ENCODE data around the gene MRPL47. TPM values are rescaled to one million over a fixed set of nuclear protein-coding genes. Genes with fewer than 3 reads are reported as not detected.

The MRPL47 gene
- total RNA-seq, 1 donor from 2014 or later: 65.5 TPM

DNA sequence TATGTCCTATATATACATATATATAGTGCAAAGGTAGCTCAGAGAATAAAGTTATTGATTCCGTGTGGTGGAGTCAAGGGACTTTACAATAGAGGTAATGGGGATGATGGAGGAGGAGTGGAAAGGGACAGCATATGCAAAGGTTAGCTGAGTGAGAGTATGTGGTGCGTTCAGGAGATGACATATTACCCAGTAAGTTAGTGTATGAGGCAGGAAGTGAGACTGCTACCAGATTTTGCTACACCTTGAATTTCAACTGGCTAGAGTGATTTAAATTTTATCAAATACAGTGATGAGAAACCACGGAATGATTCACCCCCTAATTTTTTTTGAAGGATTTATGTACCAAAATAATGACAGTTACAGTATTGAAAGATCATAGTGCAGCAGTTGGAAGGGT, 38.9 kb downstream of the MRPL47 start:
- Mint-ChIP-seq H3K9me3 (no peaks in the 10 kb centered on the region), H3K36me3 (ENCODE audit: low read depth) (peaks cover 18% of the 10 kb centered on the region), H3K4me1 (ENCODE audit: low read depth) (peaks cover 34% of the 10 kb centered on the region), H3K4me3 (peak overlapping the region; percentile 3), H3K27ac (peak overlapping the region; percentile 77), H3K27me3 (ENCODE audit: insufficient read depth) (peaks cover 3% of the 10 kb centered on the region)
- peak; percentile 12 for DNase-seq (ENCODE audit: low spot score)
- intact Hi-C loops (cut with micrococcal nuclease): loop anchor here (2.0 kb wide), 2 partner anchors 15 to 1347 kb away; partner anchors contain the start of gene FXR1

DNA sequence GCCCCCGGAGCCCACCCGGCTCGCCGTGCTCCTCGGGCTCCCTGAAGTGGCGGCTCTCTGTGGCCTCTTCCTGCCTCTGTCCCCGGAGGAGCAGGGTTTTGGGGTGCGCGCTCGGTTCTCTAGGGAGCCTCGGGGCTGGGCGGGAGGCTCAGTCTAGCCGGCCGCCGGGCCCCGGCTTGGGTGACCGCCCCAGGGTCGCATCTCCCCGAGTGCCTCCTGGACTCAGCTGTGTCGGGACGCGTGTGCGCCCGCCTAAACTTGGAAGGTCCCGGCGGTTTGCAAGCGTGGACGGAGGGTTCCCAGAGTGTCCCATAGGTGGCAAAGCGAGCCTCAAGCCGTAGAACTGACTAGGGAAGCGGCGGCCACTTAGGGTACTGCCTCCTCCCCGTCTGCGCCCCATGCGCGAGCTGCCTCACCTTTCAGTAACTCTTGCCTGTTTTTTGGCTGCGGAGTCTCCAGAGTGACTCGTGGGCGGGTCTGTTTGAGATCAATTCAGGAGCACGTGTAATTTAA, 41.1 kb downstream of the MRPL47 start:
- Mint-ChIP-seq H3K27me3 (ENCODE audit: insufficient read depth) (peaks cover 10% of the 10 kb centered on the region), H3K27ac (peak overlapping the region; percentile 97), H3K9me3 (no peaks in the 10 kb centered on the region), H3K36me3 (ENCODE audit: low read depth) (peaks cover 6% of the 10 kb centered on the region), H3K4me1 (ENCODE audit: low read depth) (peaks cover 34% of the 10 kb centered on the region), H3K4me3 (peak overlapping the region; percentile 93)
- DNase-seq (ENCODE audit: low spot score): peak; percentile 61
- intact Hi-C loops (cut with micrococcal nuclease): loop anchor here (1.0 to 5.0 kb wide), 5 partner anchors 41 to 1039 kb away; partner anchors contain the start of genes MRPL47, NDUFB5, TTC14 and ZMAT3

DNA sequence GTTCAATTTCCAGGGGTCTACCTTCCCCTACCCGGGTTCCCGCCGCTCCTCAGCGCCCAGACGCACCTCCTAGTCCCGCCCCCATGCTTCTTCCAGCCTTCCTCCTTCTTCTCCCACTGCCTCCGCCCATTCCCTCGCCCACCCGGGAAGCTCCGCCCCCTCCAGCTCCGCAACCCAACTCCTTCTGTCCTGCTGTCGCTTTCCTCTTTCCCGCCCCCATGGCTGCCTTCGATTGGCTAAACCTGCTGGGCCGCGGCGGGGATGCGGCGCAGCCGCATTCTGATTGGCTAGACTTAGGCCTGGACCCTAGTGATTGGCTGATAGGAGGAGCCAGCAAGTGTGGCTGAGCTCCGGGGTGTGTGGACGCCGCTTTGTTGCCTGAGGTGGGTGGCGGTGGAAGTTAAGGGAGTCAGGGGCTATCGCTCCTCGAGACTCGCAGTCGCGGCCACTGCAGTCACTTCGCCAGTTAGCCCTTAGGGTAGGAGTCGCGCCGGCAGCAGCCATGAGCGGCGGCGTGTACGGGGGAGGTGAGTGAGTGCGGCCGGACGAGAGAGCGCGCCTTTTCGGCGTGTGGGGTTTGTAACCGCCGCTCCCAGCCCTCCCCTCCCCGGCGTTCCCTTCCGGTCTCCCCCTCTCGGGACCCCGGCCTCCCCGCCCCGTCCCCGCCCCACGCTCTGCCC, 41.7 kb downstream of the MRPL47 start, which contains the start of gene ACTL6A:
ACTL6A (plus strand) TSS at position 336 of the 680 bp plus-strand sequence; CDS start at position 503, 167 bp downstream.
- peaks cover 12% of the 10 kb centered on the region for H3K27me3 Mint-ChIP-seq (ENCODE audit: insufficient read depth)
- peak within 1 kb of the TSS; percentile 99 for H3K27ac Mint-ChIP-seq
- H3K4me1 Mint-ChIP-seq (ENCODE audit: low read depth): peaks cover 34% of the 10 kb centered on the region
- intact Hi-C loops (cut with micrococcal nuclease): loop anchor here (1.0 to 5.0 kb wide), 11 partner anchors 42 to 1429 kb away; partner anchors contain the start of genes MFN1, MRPL47, NDUFB5 and PIK3CA
- peaks cover 6% of the 10 kb centered on the region for H3K36me3 Mint-ChIP-seq (ENCODE audit: low read depth)
- no peaks in the 10 kb centered on the region for H3K9me3 Mint-ChIP-seq
- peak; percentile 98 for DNase-seq (ENCODE audit: low spot score)
- H3K4me3 Mint-ChIP-seq: peak within 1 kb of the TSS; percentile 93

DNA sequence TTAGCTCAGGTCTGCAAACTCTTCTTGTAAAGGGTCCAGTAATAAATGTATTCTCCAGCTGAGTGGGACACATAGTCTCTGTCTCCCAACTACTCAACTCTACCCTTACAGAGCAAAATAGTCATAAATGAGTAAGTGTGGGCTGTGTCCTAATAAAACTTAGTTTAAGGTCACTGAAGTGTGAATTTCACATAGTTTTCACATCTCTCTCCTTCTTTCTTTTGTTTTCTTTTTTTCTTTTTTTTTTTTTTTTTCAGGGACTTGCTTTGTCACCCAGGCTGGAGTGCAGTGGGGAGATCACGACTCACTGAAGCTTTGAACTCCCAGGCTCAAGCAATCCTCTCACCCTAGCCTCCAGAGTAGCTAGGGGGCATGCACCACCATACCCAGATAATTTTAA, 43.6 kb downstream of the MRPL47 start:
- Mint-ChIP-seq H3K4me1 (ENCODE audit: low read depth) (peaks cover 30% of the 10 kb centered on the region), H3K27me3 (ENCODE audit: insufficient read depth) (peaks cover 13% of the 10 kb centered on the region), H3K4me3 (no peak overlapping the region), H3K9me3 (no peaks in the 10 kb centered on the region), H3K27ac (no peak overlapping the region), H3K36me3 (ENCODE audit: low read depth) (peaks cover 5% of the 10 kb centered on the region)
- no peak for DNase-seq (ENCODE audit: low spot score)
- intact Hi-C loops (cut with micrococcal nuclease): loop anchor here (5.0 kb wide), 1 partner anchor 1042 kb away; the partner anchor contains the start of gene TTC14

DNA sequence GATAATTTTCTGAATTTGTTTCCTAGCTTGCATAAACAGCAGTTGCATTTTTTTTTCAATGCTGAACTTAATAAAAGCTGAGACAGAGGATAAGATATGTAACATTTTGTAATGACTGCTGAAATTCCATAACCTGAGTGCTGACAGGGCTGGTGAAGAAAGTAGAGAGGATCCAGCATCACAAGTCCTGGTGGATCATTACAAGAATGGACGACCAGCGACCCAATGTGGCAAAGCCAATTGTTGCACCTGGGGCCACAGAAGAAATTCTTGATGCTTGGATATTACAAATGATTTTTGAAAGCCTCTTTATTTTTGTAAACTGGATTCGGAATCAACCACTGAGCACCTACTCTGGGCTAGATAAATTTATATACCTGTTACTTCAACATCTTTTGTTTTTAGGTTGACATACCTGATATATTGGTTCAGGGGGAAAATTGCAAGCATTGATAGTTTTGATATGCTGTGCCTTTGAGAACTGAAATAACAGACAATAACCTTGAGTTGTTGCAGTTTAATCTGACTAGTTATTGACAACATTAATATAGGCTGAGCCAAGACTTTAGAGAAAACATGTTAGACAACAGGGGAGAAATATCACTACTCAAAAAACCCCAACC, 45.6 kb downstream of the MRPL47 start:
- peaks cover 13% of the 10 kb centered on the region for H3K27me3 Mint-ChIP-seq (ENCODE audit: insufficient read depth)
- no peaks in the 10 kb centered on the region for H3K9me3 Mint-ChIP-seq
- peaks cover 2% of the 10 kb centered on the region for H3K36me3 Mint-ChIP-seq (ENCODE audit: low read depth)
- no peak overlapping the region for H3K27ac Mint-ChIP-seq
- H3K4me1 Mint-ChIP-seq (ENCODE audit: low read depth): peaks cover 12% of the 10 kb centered on the region
- H3K4me3 Mint-ChIP-seq: no peak overlapping the region
- DNase-seq (ENCODE audit: low spot score): peak; percentile 23
- intact Hi-C loops (cut with micrococcal nuclease): loop anchor here (1.0 to 10.0 kb wide), 4 partner anchors 113 to 1124 kb away; partner anchors contain the start of gene ZNF639

DNA sequence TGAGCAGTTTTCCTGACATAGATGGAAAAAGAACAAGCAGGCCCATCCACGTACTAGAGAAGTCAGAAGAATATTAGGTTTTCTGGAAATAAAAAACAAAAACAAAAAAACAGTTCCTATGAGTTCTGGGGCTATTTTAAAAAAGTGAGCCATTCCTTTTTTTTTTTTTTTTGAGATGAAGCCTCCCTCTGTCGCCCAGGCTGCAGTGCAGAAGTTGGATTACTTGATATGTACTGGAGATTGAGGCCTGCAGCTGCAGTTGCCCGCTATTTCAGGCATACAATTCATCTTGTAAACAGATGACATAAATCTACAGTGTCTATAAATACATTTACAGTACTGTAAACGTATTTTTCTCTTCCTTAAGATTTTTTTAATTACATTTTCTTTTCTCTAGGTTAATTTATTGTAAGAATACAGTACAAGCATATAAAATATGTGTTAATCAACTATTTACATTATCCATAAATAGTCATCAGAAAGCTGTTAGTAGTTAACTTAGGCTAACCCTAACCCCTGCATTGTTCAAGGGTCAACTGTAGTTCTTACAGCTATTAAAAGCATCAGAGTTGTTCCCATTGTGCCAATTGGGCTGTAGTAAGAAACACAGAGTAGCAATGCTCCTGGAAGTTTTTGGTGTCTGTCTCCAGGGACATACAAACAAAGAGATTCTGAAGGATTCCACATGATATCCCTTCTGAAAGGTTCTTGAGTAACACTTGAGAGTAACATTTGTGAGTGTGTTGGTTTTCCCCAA, 52.9 kb downstream of the MRPL47 start:
- H3K4me3 Mint-ChIP-seq: no peak overlapping the region
- no peaks in the 10 kb centered on the region for H3K36me3 Mint-ChIP-seq (ENCODE audit: low read depth)
- DNase-seq (ENCODE audit: low spot score): no peak
- H3K27ac Mint-ChIP-seq: no peak overlapping the region
- peaks cover 7% of the 10 kb centered on the region for H3K27me3 Mint-ChIP-seq (ENCODE audit: insufficient read depth)
- intact Hi-C loops (cut with micrococcal nuclease): loop anchor here (10.0 kb wide), 1 partner anchor 1117 kb away; no protein-coding TSS in a partner anchor
- no peaks in the 10 kb centered on the region for H3K9me3 Mint-ChIP-seq
- H3K4me1 Mint-ChIP-seq (ENCODE audit: low read depth): no peaks in the 10 kb centered on the region

DNA sequence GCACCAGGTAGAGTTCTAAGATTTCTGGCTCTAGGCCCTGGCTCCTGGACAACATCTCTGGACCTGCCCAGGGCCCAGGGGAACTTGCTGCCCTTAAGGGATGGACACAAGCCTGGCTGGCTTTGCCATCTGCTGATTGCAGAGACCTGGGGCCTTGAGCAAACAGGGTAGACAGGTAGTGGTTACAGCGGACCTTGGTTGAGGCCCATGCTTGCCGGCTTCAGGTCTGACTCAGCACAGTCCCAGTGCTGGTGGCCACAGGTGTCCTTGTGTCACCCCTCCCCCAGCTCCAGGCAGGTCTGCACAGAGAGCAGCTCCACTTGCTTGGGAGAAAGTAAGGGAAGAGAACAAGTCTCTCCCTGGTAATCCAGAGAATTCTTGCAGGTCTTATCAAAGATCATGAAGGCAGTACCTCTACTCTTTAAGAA, 57.6 kb downstream of the MRPL47 start:
- H3K4me3 Mint-ChIP-seq: no peak overlapping the region
- DNase-seq (ENCODE audit: low spot score): no peak
- H3K27ac Mint-ChIP-seq: no peak overlapping the region
- no peaks in the 10 kb centered on the region for H3K4me1 Mint-ChIP-seq (ENCODE audit: low read depth)
- intact Hi-C loops (cut with micrococcal nuclease): no loop called here
- H3K36me3 Mint-ChIP-seq (ENCODE audit: low read depth): no peaks in the 10 kb centered on the region
- H3K27me3 Mint-ChIP-seq (ENCODE audit: insufficient read depth): peaks cover 11% of the 10 kb centered on the region
- H3K9me3 Mint-ChIP-seq: no peaks in the 10 kb centered on the region

DNA sequence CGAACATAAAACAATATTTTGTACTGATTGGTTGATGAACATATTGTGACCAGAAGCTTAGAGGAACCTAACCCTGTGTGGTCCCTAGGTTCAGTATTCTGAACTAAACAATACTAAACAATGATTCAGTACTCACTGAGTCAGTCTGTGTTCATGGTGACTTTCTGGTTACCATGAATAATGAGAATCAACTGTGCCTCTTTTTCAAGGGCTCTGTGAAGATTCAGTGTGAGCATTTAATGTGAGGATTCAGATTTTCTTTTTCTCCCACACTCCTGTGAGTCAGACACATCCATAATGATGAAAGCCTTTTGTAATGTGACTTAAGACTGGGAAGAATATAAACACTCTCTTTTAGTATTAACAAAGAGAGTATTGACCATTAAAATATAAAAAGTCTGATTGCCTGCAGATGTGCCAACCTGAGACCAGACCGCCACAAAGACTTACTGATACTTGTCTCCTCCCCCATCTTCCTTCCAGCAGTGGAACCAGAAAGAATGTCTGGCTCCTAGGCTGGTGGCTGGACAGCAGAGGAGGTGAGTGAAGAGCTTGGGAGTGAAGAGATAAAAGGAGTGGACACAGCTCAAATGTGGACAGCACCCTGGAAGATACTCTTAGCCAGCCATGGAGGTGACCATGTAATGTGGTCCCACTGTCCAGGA, 59.3 kb downstream of the MRPL47 start:
- H3K27ac Mint-ChIP-seq: no peak overlapping the region
- peaks cover 11% of the 10 kb centered on the region for H3K27me3 Mint-ChIP-seq (ENCODE audit: insufficient read depth)
- no peaks in the 10 kb centered on the region for H3K36me3 Mint-ChIP-seq (ENCODE audit: low read depth)
- H3K4me3 Mint-ChIP-seq: no peak overlapping the region
- H3K4me1 Mint-ChIP-seq (ENCODE audit: low read depth): no peaks in the 10 kb centered on the region
- intact Hi-C loops (cut with micrococcal nuclease): no loop called here
- H3K9me3 Mint-ChIP-seq: no peaks in the 10 kb centered on the region
- no peak for DNase-seq (ENCODE audit: low spot score)

DNA sequence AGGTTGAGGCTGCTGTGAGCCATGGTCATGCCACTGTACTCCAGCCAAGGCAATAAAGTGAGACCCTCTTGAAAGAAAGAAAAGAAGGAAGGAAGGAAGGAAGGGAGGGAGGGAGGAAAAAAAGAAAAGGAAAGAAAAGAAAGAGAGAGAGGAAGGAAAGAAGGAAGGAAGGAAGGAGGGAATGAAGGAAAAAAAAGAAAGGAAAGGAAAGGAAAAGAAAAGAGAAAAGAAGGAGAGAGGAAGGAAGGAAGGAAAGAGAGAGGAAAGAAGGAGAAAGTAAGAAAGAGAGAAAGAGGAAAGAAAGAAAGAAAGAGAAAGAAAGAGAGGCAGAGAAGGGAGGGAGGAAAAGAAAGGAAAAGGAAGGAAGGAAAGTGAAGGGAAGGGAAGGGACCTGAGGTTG, 62.1 kb downstream of the MRPL47 start:
- no peaks in the 10 kb centered on the region for H3K36me3 Mint-ChIP-seq (ENCODE audit: low read depth)

DNA sequence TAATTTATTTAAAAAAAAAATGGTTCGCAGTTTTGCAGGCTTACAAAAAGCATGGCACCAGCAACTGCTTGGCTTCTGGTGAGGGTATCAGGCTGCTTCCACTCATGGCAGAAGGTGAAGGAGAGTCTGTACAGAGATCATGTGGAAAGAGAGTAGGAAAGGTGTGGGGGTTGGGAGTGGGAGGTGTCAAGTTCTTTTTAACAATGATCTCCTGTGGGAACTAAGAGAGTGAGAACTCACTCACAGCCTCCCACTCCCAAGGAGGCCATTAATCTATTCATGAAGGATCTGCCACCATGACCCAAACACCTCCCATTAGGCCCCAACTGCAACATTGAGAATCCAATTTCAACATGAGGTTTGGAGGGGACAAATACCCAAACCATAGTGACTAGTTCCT, 62.8 kb downstream of the MRPL47 start:
- Mint-ChIP-seq H3K4me1 (ENCODE audit: low read depth) (no peaks in the 10 kb centered on the region), H3K36me3 (ENCODE audit: low read depth) (no peaks in the 10 kb centered on the region), H3K27me3 (ENCODE audit: insufficient read depth) (peaks cover 5% of the 10 kb centered on the region), H3K4me3 (no peak overlapping the region), H3K9me3 (no peaks in the 10 kb centered on the region), H3K27ac (no peak overlapping the region)
- intact Hi-C loops (cut with micrococcal nuclease): no loop called here
- no peak for DNase-seq (ENCODE audit: low spot score)

More for the DNA sequence above, 62.1 kb downstream of the MRPL47 start:
- peaks cover 4% of the 10 kb centered on the region for H3K27me3 Mint-ChIP-seq (ENCODE audit: insufficient read depth)
- no peak overlapping the region for H3K27ac Mint-ChIP-seq
- H3K9me3 Mint-ChIP-seq: no peaks in the 10 kb centered on the region
- H3K4me1 Mint-ChIP-seq (ENCODE audit: low read depth): no peaks in the 10 kb centered on the region
- DNase-seq (ENCODE audit: low spot score): no peak
- H3K4me3 Mint-ChIP-seq: no peak overlapping the region
- intact Hi-C loops (cut with micrococcal nuclease): no loop called here

DNA sequence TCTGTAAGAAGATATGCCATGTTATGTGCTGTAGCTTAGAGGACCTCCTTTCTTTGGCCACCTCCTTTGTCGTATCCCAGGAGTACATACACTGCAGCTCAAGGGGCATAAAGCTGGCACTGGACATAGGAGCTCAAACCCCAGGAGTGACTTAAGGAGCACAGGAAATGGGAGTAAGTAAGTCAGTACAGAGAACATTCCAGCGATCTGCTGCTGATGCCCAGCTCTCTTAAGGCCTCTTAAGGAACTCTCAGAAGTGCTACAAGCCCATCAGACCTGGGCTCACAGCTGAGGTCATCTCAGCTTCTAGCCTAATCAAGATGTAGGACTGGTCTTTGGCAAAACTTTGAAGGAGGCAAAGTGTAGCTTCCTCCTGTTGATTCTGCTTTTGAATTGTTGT, 63.3 kb downstream of the MRPL47 start:
- intact Hi-C loops (cut with micrococcal nuclease): no loop called here
- Mint-ChIP-seq H3K27me3 (ENCODE audit: insufficient read depth) (peaks cover 6% of the 10 kb centered on the region), H3K36me3 (ENCODE audit: low read depth) (no peaks in the 10 kb centered on the region)

More for the DNA sequence above, 63.3 kb downstream of the MRPL47 start:
- Mint-ChIP-seq H3K27ac (no peak overlapping the region), H3K4me3 (no peak overlapping the region), H3K9me3 (no peaks in the 10 kb centered on the region), H3K4me1 (ENCODE audit: low read depth) (no peaks in the 10 kb centered on the region)
- DNase-seq (ENCODE audit: low spot score): no peak

Data from activated T-helper 1 cell treated with anti-CD3 and anti-CD28 coated beads, Interleukin-12 subunit alpha, Interleukin-12 subunit beta, Interleukin-2, Interleukin-4 antibody, amounts not matched to agents 30 ng/mL and 10 ng/mL and 1 ng/mL, durations not matched to agents 14 hours and 24 hours and 36 hours (primary cell).